ENCODE data around the gene KEAP1.

The KEAP1 gene

DNA sequence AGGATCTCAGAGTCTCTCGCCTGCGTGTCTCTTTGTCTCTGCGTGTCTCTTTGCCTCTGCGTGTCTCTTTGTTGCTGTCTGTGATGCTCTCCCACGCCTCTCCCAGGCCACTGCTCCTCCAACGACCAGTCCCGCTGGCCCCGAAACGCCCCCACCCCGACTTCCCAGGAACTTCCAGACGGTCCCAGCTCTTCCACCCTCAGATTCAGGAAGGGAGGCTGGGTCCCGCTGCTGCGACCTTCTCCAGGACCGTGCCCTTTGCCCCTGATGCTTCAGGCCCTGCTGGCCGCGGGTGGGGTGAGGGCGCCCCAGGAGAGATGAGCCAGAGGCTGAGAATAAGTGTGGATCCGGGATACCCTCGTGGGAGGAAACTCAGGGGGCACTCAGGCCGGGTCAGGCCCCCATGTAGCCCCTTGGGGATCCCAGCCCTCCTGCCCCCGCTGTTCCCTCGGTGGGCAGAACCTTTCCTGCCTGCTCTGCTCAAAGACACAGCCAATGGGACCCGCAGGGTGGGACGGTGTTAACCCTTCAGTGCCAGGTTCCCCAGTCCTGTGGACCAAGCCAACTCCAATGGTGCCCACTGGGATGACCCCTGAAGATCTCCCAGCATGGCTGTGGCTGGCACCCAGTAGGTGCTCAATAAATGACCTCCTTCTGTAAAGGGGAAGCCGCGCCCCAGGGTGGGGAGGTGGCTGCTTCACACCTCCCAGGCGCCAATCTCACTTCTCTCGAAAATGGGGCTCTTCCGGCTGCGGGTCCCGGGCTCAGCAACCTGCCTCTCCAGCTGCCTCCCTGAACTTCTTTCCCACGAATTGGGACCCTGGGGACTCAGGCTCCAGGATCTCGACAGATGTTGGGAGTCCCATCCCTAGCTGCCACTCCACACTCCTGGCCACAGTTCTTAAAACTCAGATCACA lies 15.5 kb upstream of the KEAP1 start:
- DNase-seq (ENCODE audit: low read depth), result no peak
- no peak for TF ChIP-seq POLR2A (IDR thresholded peaks at IDR 0.05; ENCODE audit: extremely low read depth, insufficient read length)
- TF ChIP-seq, protein P1, sequence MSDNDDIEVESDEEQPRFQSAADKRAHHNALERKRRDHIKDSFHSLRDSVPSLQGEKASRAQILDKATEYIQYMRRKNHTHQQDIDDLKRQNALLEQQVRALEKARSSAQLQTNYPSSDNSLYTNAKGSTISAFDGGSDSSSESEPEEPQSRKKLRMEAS (IDR thresholded peaks at IDR 0.05; ENCODE audit: low read depth, low read length), result no peak
- TF ChIP-seq, protein P2, sequence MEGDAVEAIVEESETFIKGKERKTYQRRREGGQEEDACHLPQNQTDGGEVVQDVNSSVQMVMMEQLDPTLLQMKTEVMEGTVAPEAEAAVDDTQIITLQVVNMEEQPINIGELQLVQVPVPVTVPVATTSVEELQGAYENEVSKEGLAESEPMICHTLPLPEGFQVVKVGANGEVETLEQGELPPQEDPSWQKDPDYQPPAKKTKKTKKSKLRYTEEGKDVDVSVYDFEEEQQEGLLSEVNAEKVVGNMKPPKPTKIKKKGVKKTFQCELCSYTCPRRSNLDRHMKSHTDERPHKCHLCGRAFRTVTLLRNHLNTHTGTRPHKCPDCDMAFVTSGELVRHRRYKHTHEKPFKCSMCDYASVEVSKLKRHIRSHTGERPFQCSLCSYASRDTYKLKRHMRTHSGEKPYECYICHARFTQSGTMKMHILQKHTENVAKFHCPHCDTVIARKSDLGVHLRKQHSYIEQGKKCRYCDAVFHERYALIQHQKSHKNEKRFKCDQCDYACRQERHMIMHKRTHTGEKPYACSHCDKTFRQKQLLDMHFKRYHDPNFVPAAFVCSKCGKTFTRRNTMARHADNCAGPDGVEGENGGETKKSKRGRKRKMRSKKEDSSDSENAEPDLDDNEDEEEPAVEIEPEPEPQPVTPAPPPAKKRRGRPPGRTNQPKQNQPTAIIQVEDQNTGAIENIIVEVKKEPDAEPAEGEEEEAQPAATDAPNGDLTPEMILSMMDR (IDR thresholded peaks at IDR 0.05; ENCODE audit: low read depth, low read length), result no peak
- no peak for TF ChIP-seq MYC (IDR thresholded peaks at IDR 0.05; ENCODE audit: low read depth, low read length)
- H3K4me3 ChIP-seq (ENCODE audit: low read depth, low read length), result no peak overlapping the region

DNA sequence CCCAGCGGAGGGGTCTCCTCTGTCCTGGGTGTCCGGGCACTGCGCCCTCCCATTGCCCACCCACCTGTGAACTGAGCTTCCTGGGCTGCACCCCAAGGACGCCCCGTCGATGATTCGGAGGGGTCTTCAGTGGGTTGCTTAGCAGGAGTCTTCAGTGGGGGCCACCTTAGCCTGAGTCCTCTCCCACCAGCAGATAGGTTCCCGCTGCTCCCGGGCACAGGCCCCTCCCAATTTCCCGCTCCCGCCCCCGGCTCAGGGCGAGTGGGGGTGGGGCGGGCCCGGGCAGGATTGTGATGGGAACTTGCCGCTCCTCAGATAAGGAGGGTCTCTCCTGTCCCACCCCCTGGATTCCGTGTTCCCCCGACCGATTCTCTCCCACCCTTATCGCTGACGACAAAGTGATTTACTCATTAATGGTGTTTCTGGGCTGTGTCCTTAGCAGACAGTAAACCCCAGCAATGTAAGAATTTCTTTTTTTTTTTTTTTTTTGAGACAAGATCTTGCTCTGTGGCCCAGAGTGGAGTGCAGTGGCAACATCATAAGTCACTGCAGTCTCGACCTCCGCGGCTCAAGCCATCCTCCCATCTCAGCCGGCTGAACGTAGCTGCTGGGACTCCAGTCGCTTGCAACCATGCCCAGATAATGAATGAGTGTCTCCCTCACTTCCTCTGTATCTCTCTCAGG lies 14.7 kb upstream of the KEAP1 start:
- peak overlapping the region; percentile 5 for H3K4me3 ChIP-seq (ENCODE audit: low read depth, low read length)
- DNase-seq (ENCODE audit: low read depth), result peak; percentile 70

DNA sequence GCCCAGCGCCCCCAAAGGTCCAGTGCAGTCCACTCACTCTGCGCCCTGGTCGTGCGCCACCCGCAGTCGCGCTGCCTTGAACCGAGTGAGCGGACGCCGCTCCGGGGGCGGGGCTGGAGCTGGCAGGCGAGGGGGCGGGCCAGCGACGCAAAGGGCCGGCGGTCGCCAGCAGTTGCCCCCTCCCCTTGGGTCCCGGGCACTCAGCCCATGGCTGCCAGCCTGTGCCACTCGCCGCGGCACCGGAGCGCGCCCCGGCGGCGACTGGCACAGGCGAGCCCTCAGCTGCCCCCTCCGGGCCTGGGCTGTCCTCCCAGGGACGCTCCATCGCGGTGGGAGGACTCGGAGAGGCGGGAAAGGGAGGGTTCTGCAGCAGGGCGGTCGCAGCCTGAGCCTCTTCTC lies 14.2 kb upstream of the KEAP1 start, which contains the start of gene S1PR5:
TSS of gene S1PR5 (minus strand) at position 87 of the 399 bp plus-strand sequence. CDS start 2,436 bp downstream, outside the sequence.
- peak within 1 kb of the TSS; percentile 5 for H3K4me3 ChIP-seq (ENCODE audit: low read depth, low read length)
- TF ChIP-seq POLR2A (IDR thresholded peaks at IDR 0.05; ENCODE audit: extremely low read depth, insufficient read length) (no peak), MYC (IDR thresholded peaks at IDR 0.05; ENCODE audit: low read depth, low read length) (no peak)
- TF ChIP-seq, protein P2 (IDR thresholded peaks at IDR 0.05; ENCODE audit: low read depth, low read length), result no peak
- no peak for DNase-seq (ENCODE audit: low read depth)

More for the DNA sequence above, 14.7 kb upstream of the KEAP1 start:
- TF ChIP-seq, protein P1 (IDR thresholded peaks at IDR 0.05; ENCODE audit: low read depth, low read length), result no peak
- TF ChIP-seq POLR2A (IDR thresholded peaks at IDR 0.05; ENCODE audit: extremely low read depth, insufficient read length) (no peak), MYC (IDR thresholded peaks at IDR 0.05; ENCODE audit: low read depth, low read length) (no peak)
- TF ChIP-seq, protein P2 (IDR thresholded peaks at IDR 0.05; ENCODE audit: low read depth, low read length), result no peak

DNA sequence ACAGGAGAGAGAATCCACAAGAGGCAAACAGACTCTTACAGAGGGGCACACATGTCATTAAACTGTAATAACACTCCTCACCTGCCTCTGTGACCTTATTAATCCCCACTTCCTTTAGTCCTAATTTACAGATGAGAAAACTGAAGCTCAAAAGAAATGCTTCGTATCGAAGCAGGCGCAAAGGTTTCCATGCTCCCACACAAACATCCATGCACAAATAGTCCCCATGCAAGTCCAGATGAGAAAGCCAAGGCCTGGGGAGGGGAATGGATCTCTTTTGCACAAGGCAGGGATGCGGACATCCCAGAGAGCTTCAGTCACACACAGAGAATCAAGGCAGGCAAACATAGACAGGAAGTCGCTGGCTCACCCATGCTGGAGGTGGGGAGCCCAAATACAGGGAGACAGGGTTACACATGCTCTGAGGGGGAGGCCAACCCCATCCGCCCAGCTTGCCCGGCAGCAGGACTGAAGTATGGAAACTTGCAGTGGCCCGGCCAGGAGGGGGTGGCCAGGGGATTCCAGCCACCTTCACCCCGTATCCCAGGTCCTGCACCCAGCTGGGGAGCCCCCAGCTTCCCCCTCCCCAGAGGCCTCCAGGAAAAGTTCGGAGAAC lies 13.6 kb upstream of the KEAP1 start:
- no peak overlapping the region for H3K4me3 ChIP-seq (ENCODE audit: low read depth, low read length)
- TF ChIP-seq, protein P2 (IDR thresholded peaks at IDR 0.05; ENCODE audit: low read depth, low read length), result no peak
- TF ChIP-seq POLR2A (IDR thresholded peaks at IDR 0.05; ENCODE audit: extremely low read depth, insufficient read length), result no peak
- no peak for DNase-seq (ENCODE audit: low read depth)

DNA sequence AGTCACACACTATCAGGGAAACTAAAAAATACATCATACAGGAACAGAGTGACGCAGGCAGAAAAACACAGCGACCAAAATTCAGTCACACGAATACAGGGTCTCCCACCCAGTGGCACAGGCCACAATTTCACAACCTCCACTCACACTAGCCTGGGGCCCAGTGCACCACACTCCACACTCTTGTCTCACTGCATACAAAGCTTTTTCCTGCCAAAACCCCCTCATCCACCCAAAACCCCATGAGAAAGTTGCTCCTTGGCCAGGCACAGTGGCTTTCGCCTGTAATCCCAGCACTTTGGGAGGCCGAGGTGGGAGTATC lies 12.9 kb upstream of the KEAP1 start:
- TF ChIP-seq, protein P1 (IDR thresholded peaks at IDR 0.05; ENCODE audit: low read depth, low read length), result no peak
- TF ChIP-seq MYC (IDR thresholded peaks at IDR 0.05; ENCODE audit: low read depth, low read length), result no peak
- TF ChIP-seq, protein P2 (IDR thresholded peaks at IDR 0.05; ENCODE audit: low read depth, low read length), result no peak
- no peak for TF ChIP-seq POLR2A (IDR thresholded peaks at IDR 0.05; ENCODE audit: extremely low read depth, insufficient read length)
- no peak for DNase-seq (ENCODE audit: low read depth)
- H3K4me3 ChIP-seq (ENCODE audit: low read depth, low read length), result no peak overlapping the region

All from NB4 (cell line).